Motor neuron (in vitro differentiated cells): ENCODE results near the gene ANXA3. TPM values are rescaled to one million over a fixed set of nuclear protein-coding genes. Genes with fewer than 3 reads are reported as not detected.
"Not testable (repeated sequence)": the region's sequence is repeated elsewhere in the genome, so short reads cannot be mapped to it uniquely, and the experiment has no call there.

Experiments
- ATAC-seq, 8 experiments: fragments of 200-7000 bp; cut with Tn5 transposase; replicated peaks in 6 of 8; 2 replicates each; pipeline ENCODE4 v1.8.0; 2021; ENCODE audit warnings: mild to moderate bottlenecking in 8 of 8, moderate library complexity in 8 of 8
- H3K27ac ChIP-seq, 2 donors: fragments of 250-450 bp; sonication (Bioruptor Pico); 2 replicates each; pipeline ENCODE4 v1.9.0; 2021; ENCODE audit warnings: antibody characterized with exemption in 2 of 2, mild to moderate bottlenecking in 2 of 2, moderate library complexity in 1 of 2
- H3K4me1 ChIP-seq, 2 donors: fragments of 250-450 bp; sonication (Bioruptor Pico); replicated peaks in 1 of 2; 2 replicates each; pipeline ENCODE4 v1.6.1; 2021; ENCODE audit warnings: antibody characterized with exemption in 2 of 2, mild to moderate bottlenecking in 2 of 2, moderate library complexity in 1 of 2
- H3K4me3 ChIP-seq, 5 donors: fragments of 250-450 bp; sonication (Bioruptor Pico); 2 replicates each; pipeline ENCODE4 v1.9.0; 2021; ENCODE audit warnings: antibody characterized with exemption in 5 of 5, mild to moderate bottlenecking in 5 of 5, moderate library complexity in 4 of 5
- WGBS, 10 experiments: fragments of 450-650 bp; shearing (Covaris generic); methylation state at CpG; one replicate each; pipeline ENCODE4 v1.0.0; 2022; 5-methylcytosine and 5-hydroxymethylcytosine counted together
- in situ Hi-C, 9 experiments: fragments of 400-800 bp; cut with MboI; loops; one replicate each; pipeline ENCODE4 v1.15.0; 2021; ENCODE audit warnings: low sequenced_read_pairs in 9 of 9, low pct_unique_long_range_greater_than_20kb in 2 of 9; ENCODE audit not compliant: unreplicated experiment in 9 of 9
- total RNA-seq, 8 experiments: library from RNA; unstranded; fragments of 300-600 nt; gene quantifications; 2 replicates each; pipeline versions ENCODE4 v1.2.3 to v1.2.4, GENCODE V29; 2022

The ANXA3 gene
- total RNA-seq, 8 experiments from 2014 or later: 0.16 to 779 (median 6.1) TPM

GRCh38 chr4:78545275-78546246 is 6.0 kb upstream of the ANXA3 start:
- H3K4me1 ChIP-seq: peaks cover 0 to 2% of the 10 kb centered on the region in 2 donors
- in situ Hi-C loops: no loop called here
- WGBS, 10 experiments: 43 to 100% (median 81%) methylated on average over 1 to 5 of the region's 5 CpGs
- ATAC-seq: peak in 2 of 8 experiments; percentile 33 to 47
- no peak overlapping the region for H3K27ac ChIP-seq
- no peak overlapping the region for H3K4me3 ChIP-seq

GRCh38 chr4:78547899-78548298 is 3.7 kb upstream of the ANXA3 start:
- H3K27ac ChIP-seq, ATAC-seq, H3K4me3 ChIP-seq, H3K4me1 ChIP-seq, in situ Hi-C loops: not testable (repeated sequence)
- no CpG with 5 or more reads among the region's 28 CpGs for WGBS, 10 experiments

- ATAC-seq, H3K27ac ChIP-seq, H3K4me1 ChIP-seq, in situ Hi-C loops, H3K4me3 ChIP-seq: not testable (repeated sequence)
- 72 to 100% (median 100%) methylated on average over 1 to 2 of the region's 4 CpGs; no CpG with 5 or more reads in 2 of the 10 experiments for WGBS, 10 experiments
These were observed 2.7 kb upstream of the ANXA3 start for GRCh38 chr4:78548889-78549288.

- ATAC-seq: peak in 2 of 8 experiments; percentile 3 to 10
- in situ Hi-C loops: no loop called here
These were observed 946 bp downstream of the ANXA3 start for GRCh38 chr4:78552389-78553042.

GRCh38 chr4:78553043-78553396 is 1.4 kb downstream of the ANXA3 start:
- no peaks in the 10 kb centered on the region for H3K4me1 ChIP-seq
- WGBS, 10 experiments: 71 to 100% (median 96%) methylated on average over 1 to 3 of the region's 3 CpGs; no CpG with 5 or more reads in 3 of the 10 experiments
- H3K4me3 ChIP-seq: no peak overlapping the region
- no peak overlapping the region for H3K27ac ChIP-seq
- no peak for ATAC-seq
- in situ Hi-C loops: no loop called here

More at GRCh38 chr4:78552389-78553042, 946 bp downstream of the ANXA3 start:
- Histone ChIP-seq H3K4me1 (no peaks in the 10 kb centered on the region), H3K27ac (no peak overlapping the region), H3K4me3 (peak overlapping the region in 1 of 5 donors; percentile 39)
- 20 to 80% (median 54%) methylated on average over 1 to 10 of the region's 10 CpGs; no CpG with 5 or more reads in 1 of the 10 experiments for WGBS, 10 experiments

- Histone ChIP-seq H3K27ac (no peak overlapping the region), H3K4me1 (no peaks in the 10 kb centered on the region), H3K4me3 (no peak overlapping the region)
- ATAC-seq: no peak
- in situ Hi-C loops: no loop called here
These were observed 2.0 kb downstream of the ANXA3 start for GRCh38 chr4:78553529-78554060.

- 0 to 91% (median 79%) methylated on average over 1 to 4 of the region's 4 CpGs; no CpG with 5 or more reads in 5 of the 10 experiments for WGBS, 10 experiments
- Histone ChIP-seq H3K27ac (no peak overlapping the region), H3K4me1 (no peaks in the 10 kb centered on the region), H3K4me3 (no peak overlapping the region)
- in situ Hi-C loops: no loop called here
- peak in 3 of 8 experiments; percentile 44 to 66 (median 48) for ATAC-seq
These were observed 5.1 kb downstream of the ANXA3 start for GRCh38 chr4:78556665-78557064.

GRCh38 chr4:78557841-78558240 is 6.3 kb downstream of the ANXA3 start:
- in situ Hi-C loops: no loop called here
- Histone ChIP-seq H3K27ac (no peak overlapping the region), H3K4me3 (no peak overlapping the region), H3K4me1 (no peaks in the 10 kb centered on the region)
- WGBS, 10 experiments: 11 to 100% (median 78%) methylated on average over 1 to 2 of the region's 2 CpGs
- peak in 2 of 8 experiments; percentile 29 to 44 for ATAC-seq

- Histone ChIP-seq H3K4me1 (no peaks in the 10 kb centered on the region), H3K27ac (no peak overlapping the region), H3K4me3 (no peak overlapping the region)
- no peak for ATAC-seq
- WGBS, 10 experiments: 0 to 100% (median 58%) methylated on average over 1 of the region's 1 CpG; no CpG with 5 or more reads in 2 of the 10 experiments
- in situ Hi-C loops: no loop called here
These were observed 6.8 kb downstream of the ANXA3 start for GRCh38 chr4:78558410-78558809.

GRCh38 chr4:78560296-78560963 is 8.9 kb downstream of the ANXA3 start:
- Histone ChIP-seq H3K4me1 (no peaks in the 10 kb centered on the region), H3K27ac (no peak overlapping the region), H3K4me3 (no peak overlapping the region)
- peak in 2 of 8 experiments; percentile 7 to 19 for ATAC-seq
- in situ Hi-C loops: no loop called here
- 83 to 100% (median 100%) methylated on average over 1 to 2 of the region's 2 CpGs; no CpG with 5 or more reads in 4 of the 10 experiments for WGBS, 10 experiments

GRCh38 chr4:78561677-78562076 is 10.1 kb downstream of the ANXA3 start:
- no peak for ATAC-seq
- Histone ChIP-seq H3K27ac (no peak overlapping the region), H3K4me1 (peaks cover 0 to 3% of the 10 kb centered on the region in 2 donors), H3K4me3 (no peak overlapping the region)
- in situ Hi-C loops: no loop called here

- Histone ChIP-seq H3K27ac (no peak overlapping the region), H3K4me1 (peaks cover 0 to 3% of the 10 kb centered on the region in 2 donors), H3K4me3 (no peak overlapping the region)
- WGBS, 10 experiments: 46 to 84% (median 66%) methylated on average over 2 to 4 of the region's 4 CpGs; no CpG with 5 or more reads in 1 of the 10 experiments
- in situ Hi-C loops: no loop called here
- ATAC-seq: no peak
These were observed 11.1 kb downstream of the ANXA3 start for GRCh38 chr4:78562687-78563086.

GRCh38 chr4:78565971-78566372 is 14.4 kb downstream of the ANXA3 start:
- Histone ChIP-seq H3K4me1 (peaks cover 6% of the 10 kb centered on the region in 2 donors), H3K27ac (no peak overlapping the region), H3K4me3 (no peak overlapping the region)
- 75 to 100% (median 94%) methylated on average over 1 to 2 of the region's 2 CpGs; no CpG with 5 or more reads in 4 of the 10 experiments for WGBS, 10 experiments
- ATAC-seq: peak in 6 of 8 experiments; percentile 13 to 71 (median 48)
- in situ Hi-C loops: no loop called here
